NCI-H2196 treated with DMSO at 0.1 percent for 48 hours (cell line): ENCODE measurements around the gene IL12A.

Experiments
- DNase-seq: peaks from one replicate; lab custom pipeline; 2025; ENCODE audit not compliant: unreplicated experiment; lab: John Stamatoyannopoulos, UW

The IL12A gene

DNA sequence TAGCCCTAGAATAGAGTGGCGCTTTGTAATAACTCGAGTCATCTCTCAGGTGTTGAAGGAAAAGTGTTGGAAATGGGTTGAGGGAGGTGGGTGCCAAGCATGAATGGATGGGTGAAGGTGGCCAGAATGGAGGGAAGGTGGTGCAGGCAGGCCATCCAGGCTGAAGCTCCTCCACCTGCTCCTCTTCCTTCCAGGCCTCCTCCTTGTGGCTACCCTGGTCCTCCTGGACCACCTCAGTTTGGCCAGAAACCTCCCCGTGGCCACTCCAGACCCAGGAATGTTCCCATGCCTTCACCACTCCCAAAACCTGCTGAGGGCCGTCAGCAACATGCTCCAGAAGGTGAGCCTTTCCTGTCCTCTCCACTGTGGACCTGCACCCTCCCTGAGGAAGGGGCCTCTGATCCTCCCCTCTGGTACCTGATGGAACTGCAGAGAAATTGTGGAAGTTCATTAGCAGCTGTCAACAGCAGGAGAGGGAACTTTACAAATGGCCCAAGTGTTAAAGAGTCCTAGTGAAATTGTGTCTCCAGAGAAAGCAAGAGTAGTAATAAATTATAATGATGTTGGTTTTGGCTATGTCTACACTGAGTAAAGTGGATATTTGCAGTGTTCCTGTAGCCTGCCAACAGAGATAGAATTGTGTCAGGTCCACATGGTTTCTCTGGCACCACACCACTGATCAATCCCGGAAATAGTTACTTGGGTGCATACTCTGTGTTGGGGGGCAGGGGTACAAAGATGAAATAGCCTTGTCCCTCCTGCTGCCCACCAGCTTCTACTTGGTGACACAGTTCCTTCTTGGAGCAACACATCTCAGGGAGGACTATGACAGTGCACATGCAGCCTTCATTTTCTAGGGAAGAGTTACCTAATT is 1.6 kb downstream of the IL12A start:
- no peak for DNase-seq

DNA sequence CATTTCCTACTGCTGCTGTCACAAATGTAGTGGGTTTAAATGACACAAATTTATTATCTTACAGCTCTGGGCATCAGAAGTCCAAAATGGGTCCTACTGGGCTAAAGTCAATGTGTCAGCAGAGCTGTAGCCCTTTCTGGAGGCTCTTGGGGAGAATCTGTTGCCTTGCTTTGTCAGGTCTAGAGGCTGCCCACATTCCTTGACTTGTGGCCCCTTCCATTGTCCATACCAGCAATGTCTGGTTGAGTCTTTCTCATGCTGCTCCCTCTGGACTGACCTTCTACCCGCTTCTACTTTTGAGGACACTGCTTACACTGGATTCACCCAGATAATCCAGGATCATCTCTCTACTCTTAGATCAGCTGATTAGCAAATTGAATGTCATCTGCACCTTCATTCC is 3.0 kb downstream of the IL12A start:
- DNase-seq: no peak

- DNase-seq: no peak
These were observed 4.0 kb downstream of the IL12A start for GRCh38 chr3:159992589-159992988.

DNA sequence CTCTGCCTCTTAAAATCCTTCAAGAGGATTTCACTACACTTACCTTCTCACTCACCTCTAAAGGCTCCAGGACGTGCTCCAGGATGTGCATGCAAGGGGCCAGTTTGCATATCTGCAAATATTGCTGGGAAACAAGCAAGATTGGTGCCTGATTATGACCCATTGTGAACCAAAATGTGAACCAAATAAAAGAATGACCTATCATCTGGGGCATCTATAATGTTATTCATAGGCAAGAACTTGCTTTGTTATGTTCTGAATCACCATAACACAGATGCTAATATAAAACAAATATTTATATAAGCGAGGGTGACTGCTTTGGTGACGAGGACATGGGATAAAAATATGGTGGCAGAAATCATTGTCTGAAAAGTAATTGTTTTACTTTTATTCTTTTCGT is 5.5 kb downstream of the IL12A start:
- DNase-seq: no peak

DNA sequence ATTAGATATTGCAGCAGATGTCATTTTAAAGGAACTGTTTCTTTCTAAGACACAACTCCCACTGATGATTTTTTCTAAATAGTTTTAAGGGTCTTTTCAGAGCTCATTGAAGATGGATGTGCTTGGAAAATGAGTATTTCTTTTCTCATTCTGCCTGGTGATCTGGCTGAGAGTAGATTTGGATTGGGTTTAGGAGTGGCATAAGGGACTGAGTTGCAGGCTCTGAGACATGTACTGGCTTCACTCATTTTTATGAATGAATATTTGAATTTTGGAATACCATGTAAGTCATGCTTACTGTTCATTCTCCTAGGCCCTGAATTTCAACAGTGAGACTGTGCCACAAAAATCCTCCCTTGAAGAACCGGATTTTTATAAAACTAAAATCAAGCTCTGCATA is 6.5 kb downstream of the IL12A start:
- DNase-seq: no peak

- DNase-seq: no peak
These were observed 7.4 kb downstream of the IL12A start for GRCh38 chr3:159996018-159996417.

DNA sequence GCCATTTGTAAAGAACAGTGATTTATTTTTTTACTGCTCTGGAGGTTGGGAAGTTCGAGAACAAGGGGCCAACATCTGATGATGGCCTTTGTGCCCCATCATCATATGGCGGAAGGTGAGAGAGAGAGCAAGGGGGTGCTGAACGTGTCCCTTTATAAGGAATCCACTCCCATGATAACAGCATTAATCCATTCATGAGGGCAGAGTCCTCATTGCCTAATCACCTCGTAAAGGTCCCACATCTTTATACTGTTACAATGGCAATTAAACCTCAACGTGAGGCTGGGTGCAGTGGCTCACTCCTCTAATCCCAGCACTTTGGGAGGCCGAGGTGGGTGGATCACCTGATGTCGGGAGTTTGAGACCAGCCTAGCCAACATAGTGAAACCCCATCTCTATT is 8.3 kb downstream of the IL12A start:
- no peak for DNase-seq

GRCh38 chr3:160001148-160001760 is 12.6 kb downstream of the IL12A start:
- no peak for DNase-seq

- DNase-seq: no peak
These were observed 13.4 kb downstream of the IL12A start for GRCh38 chr3:160001850-160002623.

DNA sequence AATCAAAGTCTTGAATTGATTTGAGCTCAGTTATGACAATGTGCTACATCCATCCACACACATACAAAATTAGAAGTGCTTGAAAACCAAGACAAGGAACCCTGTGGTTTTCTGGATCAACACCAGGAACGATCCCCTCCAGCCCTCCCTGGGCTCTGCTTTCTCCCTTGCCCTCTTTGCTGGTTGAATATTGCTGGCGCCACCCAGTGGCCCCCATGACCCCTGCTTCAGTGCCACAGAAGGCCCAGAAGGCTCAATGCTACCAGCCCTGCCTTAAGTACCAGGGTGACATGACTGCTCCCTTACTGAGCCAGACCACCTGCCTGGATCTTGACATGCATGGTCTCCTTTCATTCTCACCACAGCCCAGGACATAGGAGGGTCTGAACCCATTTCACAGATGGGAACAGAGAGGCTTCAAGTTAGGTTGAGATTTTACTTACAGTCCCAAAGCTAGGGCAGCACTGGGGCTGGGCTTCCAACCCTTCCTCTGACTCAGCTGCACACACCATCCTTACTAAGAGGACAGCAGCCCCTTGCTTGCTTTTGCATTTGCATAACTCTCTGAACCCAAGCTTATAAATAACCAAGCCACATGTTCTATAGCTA is 15.0 kb downstream of the IL12A start:
- DNase-seq: peak; percentile 69

- no peak for DNase-seq
These were observed 16.4 kb downstream of the IL12A start for GRCh38 chr3:160005004-160005403.

GRCh38 chr3:160006282-160007163 is 17.9 kb downstream of the IL12A start:
- peak; percentile 82 for DNase-seq

DNA sequence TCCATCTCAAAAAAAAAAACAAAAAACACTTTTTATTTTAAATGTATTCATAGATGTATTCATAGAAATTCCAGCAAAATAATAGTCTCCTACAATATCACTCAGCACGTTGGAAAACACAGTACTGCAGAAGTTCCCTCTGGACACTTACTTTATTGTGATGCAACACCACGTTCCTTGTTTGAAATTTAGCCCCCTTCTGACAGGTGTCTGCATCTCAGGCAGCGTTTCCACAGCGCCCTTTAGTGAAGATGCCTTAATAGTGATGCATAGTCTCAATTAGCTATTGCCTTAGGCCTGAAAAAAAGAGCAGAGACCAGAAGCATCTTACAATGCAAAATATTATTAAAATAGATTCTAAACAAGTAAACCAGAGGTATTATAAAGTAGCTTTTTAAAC is 20.3 kb downstream of the IL12A start:
- DNase-seq: no peak

- no peak for DNase-seq
These were observed 20.9 kb downstream of the IL12A start for GRCh38 chr3:160009525-160009924.

- DNase-seq: no peak
These were observed 21.9 kb downstream of the IL12A start for GRCh38 chr3:160010578-160010977.

DNA sequence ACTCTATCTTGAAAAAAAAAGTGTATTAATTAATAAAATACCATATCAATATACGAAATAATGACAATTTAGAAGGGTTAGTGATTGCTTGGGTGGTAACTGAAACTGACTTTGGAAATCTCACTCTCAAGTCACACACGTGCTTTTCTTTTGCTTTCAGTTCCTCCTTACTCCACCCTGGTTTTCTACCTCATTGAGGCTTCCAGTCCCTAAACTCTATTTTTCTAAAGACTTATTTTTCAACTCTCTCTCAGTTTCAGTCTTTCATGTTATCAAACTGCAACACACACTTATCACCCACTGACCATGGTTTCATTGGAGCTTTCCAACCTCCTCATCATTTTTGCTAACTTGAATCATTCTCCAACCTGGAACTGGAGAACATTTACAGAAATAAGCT is 23.5 kb downstream of the IL12A start:
- DNase-seq: no peak

GRCh38 chr3:160016972-160017371 is 28.3 kb downstream of the IL12A start:
- DNase-seq: no peak

GRCh38 chr3:160018959-160019358 is 30.3 kb downstream of the IL12A start:
- peak; percentile 25 for DNase-seq

GRCh38 chr3:160020057-160020711 is 31.5 kb downstream of the IL12A start:
- DNase-seq: no peak

GRCh38 chr3:160022068-160022467 is 33.4 kb downstream of the IL12A start:
- no peak for DNase-seq
